ENCODE measurements around the gene SPATA1.

GRCh38 chr1:84587099-84587498, 80.9 kb downstream of the SPATA1 start:
- TF ChIP-seq POLR2AphosphoS5 (IDR thresholded peaks at IDR 0.05): no peak
- TF ChIP-seq, protein P1, sequence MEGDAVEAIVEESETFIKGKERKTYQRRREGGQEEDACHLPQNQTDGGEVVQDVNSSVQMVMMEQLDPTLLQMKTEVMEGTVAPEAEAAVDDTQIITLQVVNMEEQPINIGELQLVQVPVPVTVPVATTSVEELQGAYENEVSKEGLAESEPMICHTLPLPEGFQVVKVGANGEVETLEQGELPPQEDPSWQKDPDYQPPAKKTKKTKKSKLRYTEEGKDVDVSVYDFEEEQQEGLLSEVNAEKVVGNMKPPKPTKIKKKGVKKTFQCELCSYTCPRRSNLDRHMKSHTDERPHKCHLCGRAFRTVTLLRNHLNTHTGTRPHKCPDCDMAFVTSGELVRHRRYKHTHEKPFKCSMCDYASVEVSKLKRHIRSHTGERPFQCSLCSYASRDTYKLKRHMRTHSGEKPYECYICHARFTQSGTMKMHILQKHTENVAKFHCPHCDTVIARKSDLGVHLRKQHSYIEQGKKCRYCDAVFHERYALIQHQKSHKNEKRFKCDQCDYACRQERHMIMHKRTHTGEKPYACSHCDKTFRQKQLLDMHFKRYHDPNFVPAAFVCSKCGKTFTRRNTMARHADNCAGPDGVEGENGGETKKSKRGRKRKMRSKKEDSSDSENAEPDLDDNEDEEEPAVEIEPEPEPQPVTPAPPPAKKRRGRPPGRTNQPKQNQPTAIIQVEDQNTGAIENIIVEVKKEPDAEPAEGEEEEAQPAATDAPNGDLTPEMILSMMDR (IDR thresholded peaks at IDR 0.05): no peak
